GM19193 (cell line): ENCODE results near the gene KRTAP17-1.

Source experiments
- POLR2A ChIP-seq: IDR thresholded peaks from 4 replicates; pipeline ENCODE4 v1.6.1; 2011; ENCODE audit not compliant: insufficient read depth, insufficient read length; ENCODE audit errors: extremely low read depth

KRTAP17-1 gene

DNA sequence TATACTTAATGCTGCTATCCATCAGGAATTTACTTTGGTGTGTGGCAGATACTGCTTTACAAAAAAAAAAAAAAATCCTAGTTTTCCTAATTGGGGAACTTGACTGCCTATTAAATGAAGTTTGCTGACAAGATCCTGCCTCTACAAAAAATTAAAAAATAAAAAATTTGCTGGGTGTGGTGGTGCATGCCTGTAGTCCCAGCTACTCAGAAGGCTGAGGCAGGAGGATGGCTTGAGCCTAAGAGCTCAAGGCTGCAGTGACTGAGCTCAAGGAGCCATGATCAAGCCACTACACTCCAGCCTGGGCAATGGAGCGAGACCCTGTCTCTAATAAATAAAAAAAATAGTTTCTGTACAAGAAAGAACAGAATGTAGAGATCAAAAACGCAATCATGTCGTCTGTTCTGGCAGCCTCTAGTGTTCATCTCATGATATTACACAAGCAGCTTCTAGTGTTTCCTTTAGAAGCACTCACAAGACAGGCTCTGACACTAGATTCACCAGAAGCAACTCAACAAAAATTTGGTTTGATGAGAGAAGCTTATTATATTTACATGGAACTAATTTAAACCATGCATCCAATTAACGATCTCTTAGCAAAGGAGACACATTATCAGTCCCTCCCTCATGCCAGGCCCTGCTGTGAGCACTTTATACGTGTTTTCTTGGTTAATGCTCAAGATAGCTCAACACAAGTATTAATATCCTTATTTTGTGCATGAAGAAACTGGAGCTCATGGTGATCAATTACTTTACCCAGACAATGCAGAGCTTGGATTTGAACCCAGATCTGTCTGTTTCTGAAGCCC is 6.8 kb upstream of the KRTAP17-1 start:
- TF ChIP-seq POLR2A = no peak

GRCh38 chr17:41318231-41318630 is 2.7 kb upstream of the KRTAP17-1 start:
- no peak for TF ChIP-seq POLR2A

- no peak for TF ChIP-seq POLR2A
Measured at GRCh38 chr17:41315814-41316445, 420 bp upstream of the KRTAP17-1 start.

- no peak for TF ChIP-seq POLR2A
Measured at GRCh38 chr17:41311111-41311510, 4.4 kb downstream of the KRTAP17-1 start.

DNA sequence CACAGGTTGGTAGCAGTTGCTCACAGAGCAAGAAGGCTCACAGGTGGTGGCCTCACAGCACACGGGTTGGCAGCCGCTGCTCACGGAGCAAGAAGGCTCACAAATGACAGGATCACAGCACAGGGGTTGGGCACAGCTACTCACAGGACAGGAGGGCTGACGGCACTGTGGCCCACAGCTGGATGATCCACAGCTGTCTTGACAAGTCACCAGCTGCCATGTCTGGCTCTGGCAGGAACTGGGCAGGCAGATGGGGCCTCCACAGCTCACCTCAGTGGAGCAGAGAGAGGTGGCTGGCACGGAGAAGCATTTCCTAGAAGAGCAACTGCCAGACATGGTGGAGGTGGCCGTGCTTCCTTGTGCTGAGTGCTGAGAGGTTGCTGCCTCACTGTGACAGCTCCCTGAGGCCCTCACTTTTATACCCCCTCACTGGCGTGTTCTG is 6.6 kb downstream of the KRTAP17-1 start, which contains the start of gene KRTAP16-1:
Gene KRTAP16-1 (minus strand): TSS at position 392 of the 442 bp plus-strand sequence. CDS start 56 bp downstream, at position 336.
- no peak for TF ChIP-seq POLR2A

DNA sequence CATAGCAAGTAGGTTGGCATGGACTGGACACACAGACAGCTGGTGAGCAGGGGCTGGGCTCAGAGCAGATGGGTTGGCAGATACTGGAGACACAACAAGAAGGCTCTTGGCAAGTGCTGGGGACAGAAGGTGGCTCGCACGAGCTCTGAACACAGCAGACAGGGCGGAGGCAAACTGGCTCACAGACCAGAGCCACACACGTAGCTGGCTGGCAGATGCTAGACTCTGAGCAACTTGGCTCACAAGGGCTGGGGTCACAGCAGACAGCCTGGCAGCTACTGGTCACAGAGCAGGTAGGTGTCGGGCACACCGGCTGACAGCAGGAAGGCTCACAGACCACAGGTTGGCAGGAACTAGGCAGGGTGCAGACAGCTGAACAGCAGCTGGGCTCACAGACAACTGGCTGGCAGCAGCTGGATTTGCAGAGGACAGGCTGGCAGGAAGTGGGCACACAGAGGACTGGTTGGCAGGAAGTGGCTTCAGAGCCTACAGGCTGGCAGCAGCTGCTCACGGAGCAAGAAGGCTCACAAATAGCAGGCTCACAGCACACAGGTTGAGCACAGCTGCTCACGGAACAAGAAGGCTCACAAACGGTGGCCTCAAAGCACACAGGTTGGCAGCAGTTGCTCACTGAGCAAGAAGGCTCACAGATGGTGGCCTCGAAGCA is 7.1 kb downstream of the KRTAP17-1 start:
- no peak for TF ChIP-seq POLR2A

- no peak for TF ChIP-seq POLR2A
Measured at GRCh38 chr17:41307647-41308046, 7.9 kb downstream of the KRTAP17-1 start.

GRCh38 chr17:41304091-41304490 is 11.4 kb downstream of the KRTAP17-1 start:
- no peak for TF ChIP-seq POLR2A

GRCh38 chr17:41302981-41303380 is 12.5 kb downstream of the KRTAP17-1 start:
- no peak for TF ChIP-seq POLR2A

GRCh38 chr17:41301916-41302901 is 13.3 kb downstream of the KRTAP17-1 start, which contains the start of gene KRTAP29-1:
KRTAP29-1 (minus strand) TSS chr17:41302851; CDS start chr17:41302851, 0 bp downstream.
- no peak for TF ChIP-seq POLR2A

- no peak for TF ChIP-seq POLR2A
Measured at GRCh38 chr17:41301204-41301790, 14.2 kb downstream of the KRTAP17-1 start.

- no peak for TF ChIP-seq POLR2A
Measured at GRCh38 chr17:41298458-41299135, 16.9 kb downstream of the KRTAP17-1 start.

GRCh38 chr17:41296846-41297245 is 18.7 kb downstream of the KRTAP17-1 start:
- no peak for TF ChIP-seq POLR2A
